ENCODE measurements around the gene TANGO2.

DNA sequence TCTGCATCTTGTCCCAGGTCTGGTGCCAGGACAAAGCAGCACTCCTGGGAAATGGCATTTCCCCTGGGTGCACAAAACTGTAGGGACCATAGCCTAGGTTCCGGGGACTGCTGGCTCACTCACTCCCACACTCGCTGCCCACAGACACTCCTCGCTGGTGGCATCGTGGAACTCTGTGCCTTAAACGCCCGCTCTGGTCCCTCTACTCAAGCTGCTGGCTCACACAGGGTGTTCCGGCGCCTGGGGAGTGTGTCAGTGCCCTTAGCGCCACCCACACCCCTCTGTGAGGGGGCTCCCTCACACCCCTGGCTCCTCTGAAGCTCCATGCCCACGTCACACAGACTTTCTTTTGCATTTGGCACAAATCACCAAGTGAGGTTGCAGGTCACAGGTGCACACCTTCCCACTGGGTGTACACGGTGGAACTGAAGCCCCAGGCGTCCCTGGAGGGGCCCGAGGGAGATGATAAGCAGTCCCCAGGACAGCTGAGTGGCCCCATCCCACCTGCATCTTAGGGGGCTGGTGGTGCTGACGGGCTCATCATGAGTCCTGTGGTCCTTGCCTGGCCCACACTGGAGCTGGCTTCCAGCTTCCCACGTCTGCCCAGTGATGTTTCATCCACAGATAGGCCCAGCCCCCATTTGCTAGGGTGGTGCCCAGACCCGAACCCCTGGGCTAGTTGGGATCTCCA lies 35.9 kb downstream of the TANGO2 start:
- TF ChIP-seq POLR2AphosphoS5 (IDR thresholded peaks at IDR 0.05; ENCODE audit: low read length) (no peak), IKZF1 (conservative IDR thresholded peaks at IDR 0.05) (no peak), RCOR1 (conservative IDR thresholded peaks at IDR 0.05; ENCODE audit: low read depth, low read length) (no peak), FOXK2 (IDR thresholded peaks at IDR 0.05) (no peak)
